Mesendoderm (in vitro differentiated cells): ENCODE results near the gene USP48.
"Not testable (repeated sequence)": the region's sequence is repeated elsewhere in the genome, so short reads cannot be mapped to it uniquely, and the experiment has no call there.

ENCODE experiments used
- DNase-seq: peaks from one replicate; pipeline ENCODE4 v3.0.0; 2013
- H2AK5ac ChIP-seq: 2 replicates; pipeline ENCODE4 v1.6.1; 2013; ENCODE audit warnings: low read length, inconsistent platforms
- H2BK120ac ChIP-seq: 2 replicates; pipeline ENCODE4 v1.6.1; 2013; ENCODE audit warnings: low read depth, mild to moderate bottlenecking, low read length, moderate library complexity, mixed read lengths
- H2BK15ac ChIP-seq: replicated peaks from 2 replicates; pipeline ENCODE4 v1.6.1; 2013; ENCODE audit warnings: low read depth, mild to moderate bottlenecking, moderate library complexity
- H2BK5ac ChIP-seq: 2 replicates; pipeline ENCODE4 v1.6.1; 2013; ENCODE audit warnings: low read length, inconsistent platforms
- H3K18ac ChIP-seq: 2 replicates; pipeline ENCODE4 v1.6.1; 2013; ENCODE audit warnings: mild to moderate bottlenecking, low read length, mixed read lengths
- H3K23ac ChIP-seq: one replicate; pipeline ENCODE4 v1.6.1; 2013; ENCODE audit warnings: low read length
- H3K27ac ChIP-seq: 2 replicates; pipeline ENCODE4 v1.5.1; 2013; ENCODE audit warnings: low read depth, mild to moderate bottlenecking, inconsistent platforms, low read length, moderate library complexity
- H3K27me3 ChIP-seq: 2 replicates; pipeline ENCODE4 v1.6.1; 2013; ENCODE audit warnings: low read length, control low read depth, mild to moderate bottlenecking, inconsistent platforms; ENCODE audit not compliant: insufficient read depth, poor library complexity
- H3K36me3 ChIP-seq: 2 replicates; pipeline ENCODE4 v1.6.1; 2013; ENCODE audit warnings: low read length, inconsistent platforms; ENCODE audit not compliant: control insufficient read depth, insufficient read depth
- H3K4ac ChIP-seq: one replicate; pipeline ENCODE4 v1.6.1; 2013; ENCODE audit warnings: low read depth, mild to moderate bottlenecking, low read length, moderate library complexity
- H3K4me1 ChIP-seq: 2 replicates; pipeline ENCODE4 v1.6.1; 2013; ENCODE audit warnings: low read depth, low read length, inconsistent platforms; ENCODE audit not compliant: control insufficient read depth
- H3K4me2 ChIP-seq: 2 replicates; pipeline ENCODE4 v1.6.1; 2013; ENCODE audit warnings: low read length
- H3K4me3 ChIP-seq: 2 replicates; pipeline ENCODE4 v1.5.1; 2013; ENCODE audit warnings: mild to moderate bottlenecking, low read length
- H3K56ac ChIP-seq: one replicate; pipeline ENCODE4 v1.6.1; 2013; ENCODE audit warnings: low read length
- H3K79me1 ChIP-seq: 2 replicates; pipeline ENCODE4 v1.6.1; 2013; ENCODE audit warnings: low read length, inconsistent platforms
- H3K79me2 ChIP-seq: 2 replicates; pipeline ENCODE4 v1.6.1; 2013; ENCODE audit warnings: mild to moderate bottlenecking, low read length; ENCODE audit not compliant: control insufficient read depth, insufficient read depth
- H3K9ac ChIP-seq: 2 replicates; pipeline ENCODE4 v1.6.1; 2013; ENCODE audit warnings: low read length, inconsistent platforms
- H4K5ac ChIP-seq: one replicate; pipeline ENCODE4 v1.6.1; 2013; ENCODE audit warnings: low read length
- H4K8ac ChIP-seq: one replicate; pipeline ENCODE4 v1.6.1; 2013; ENCODE audit warnings: low read depth, mild to moderate bottlenecking, control low read depth, low read length, moderate library complexity
- WGBS: extraction: QIAGEN DNeasy Blood & Tissue Kit; methylation state at CpG from one replicate; pipeline ENCODE4 v1.1.7; 2013; ENCODE audit warnings: low lambda C conversion rate, missing lambda C conversion rate; ENCODE audit not compliant: insufficient coverage; ENCODE audit errors: extremely low coverage; 5-methylcytosine and 5-hydroxymethylcytosine counted together

The USP48 gene

DNA sequence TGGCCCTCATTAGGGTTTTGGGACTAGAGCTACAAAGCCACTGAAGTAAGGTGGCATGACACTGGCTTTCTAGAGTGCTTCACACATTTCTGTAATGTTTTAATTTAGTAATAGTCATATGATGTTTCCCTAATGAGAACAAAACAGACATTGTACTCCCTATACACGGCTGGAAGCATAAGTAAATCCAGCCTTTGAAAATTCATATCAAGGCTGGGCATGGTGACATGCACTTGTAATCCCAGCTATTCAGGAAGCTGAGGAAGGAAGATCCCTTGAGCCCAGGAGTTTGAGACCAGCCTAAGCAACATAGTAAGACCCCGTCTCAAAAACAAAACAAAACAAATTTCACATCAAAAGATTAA is 7.4 kb downstream of the USP48 start:
- Histone ChIP-seq H3K9ac (no peak overlapping the region), H3K23ac (no peak overlapping the region), H3K4ac (no peak overlapping the region), H2AK5ac (no peak overlapping the region), H4K8ac (no peak overlapping the region), H3K4me1 (no peaks in the 10 kb centered on the region), H3K4me2 (no peak overlapping the region), H3K27ac (no peak overlapping the region), H3K56ac (no peak overlapping the region), H2BK15ac (no peak overlapping the region), H3K18ac (no peak overlapping the region), H2BK120ac (no peak overlapping the region), H3K79me2 (peaks cover 71% of the 10 kb centered on the region), H3K79me1 (peaks cover 8% of the 10 kb centered on the region), H3K27me3 (no peaks in the 10 kb centered on the region), H4K5ac (no peak overlapping the region), H2BK5ac (no peak overlapping the region), H3K4me3 (no peak overlapping the region), H3K36me3 (no peaks in the 10 kb centered on the region)
- WGBS = no CpG with 5 or more reads among the region's 2 CpGs
- no peak for DNase-seq

DNA sequence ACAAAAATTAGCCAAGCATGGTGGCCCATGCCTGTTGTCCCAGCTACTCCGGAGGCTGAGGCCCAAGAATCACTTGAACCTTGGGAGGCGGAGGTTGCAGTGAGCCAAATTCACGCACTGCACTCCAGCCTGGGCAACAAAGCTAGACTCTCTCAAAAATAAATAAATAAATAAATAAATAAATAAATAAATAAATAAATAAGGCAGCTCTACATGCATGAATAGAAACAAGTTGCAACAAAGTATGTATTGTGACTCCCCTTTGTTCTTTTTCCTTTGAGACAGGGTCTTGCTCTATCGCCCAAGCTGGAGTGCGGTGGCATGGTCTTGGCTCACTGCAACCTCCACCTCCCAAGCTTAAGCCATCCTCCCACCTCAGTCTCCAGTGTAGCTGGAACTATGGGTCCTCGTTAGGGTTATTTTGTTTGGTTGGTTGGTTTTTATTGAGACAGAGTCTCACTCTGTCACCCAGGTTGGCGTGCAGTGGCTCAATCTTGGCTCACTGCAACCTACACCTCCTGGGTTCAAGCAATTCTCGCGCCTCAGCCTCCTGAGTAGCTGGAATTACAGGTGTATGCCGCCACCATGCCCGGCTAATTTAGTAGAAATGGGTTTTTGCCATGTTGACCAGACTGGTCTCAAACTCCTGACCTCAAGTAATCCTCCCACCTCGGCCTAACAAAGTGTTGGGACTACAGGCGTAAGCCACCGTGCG is 8.0 kb downstream of the USP48 start:
- no peak overlapping the region for H4K5ac ChIP-seq
- H3K18ac ChIP-seq = no peak overlapping the region
- no peaks in the 10 kb centered on the region for H3K4me1 ChIP-seq
- no peak overlapping the region for H3K4me2 ChIP-seq
- H3K27me3 ChIP-seq = no peaks in the 10 kb centered on the region
- no CpG with 5 or more reads among the region's 15 CpGs for WGBS
- H3K79me1 ChIP-seq = peaks cover 8% of the 10 kb centered on the region
- no peak overlapping the region for H2BK15ac ChIP-seq
- H3K27ac ChIP-seq = no peak overlapping the region
- H3K9ac ChIP-seq = no peak overlapping the region
- no peak overlapping the region for H3K56ac ChIP-seq
- no peak overlapping the region for H3K4me3 ChIP-seq
- no peaks in the 10 kb centered on the region for H3K36me3 ChIP-seq
- no peak overlapping the region for H3K23ac ChIP-seq
- H2BK120ac ChIP-seq = no peak overlapping the region
- H4K8ac ChIP-seq = no peak overlapping the region
- no peak for DNase-seq
- no peak overlapping the region for H2AK5ac ChIP-seq
- no peak overlapping the region for H2BK5ac ChIP-seq
- H3K4ac ChIP-seq = no peak overlapping the region
- H3K79me2 ChIP-seq = peaks cover 67% of the 10 kb centered on the region

DNA sequence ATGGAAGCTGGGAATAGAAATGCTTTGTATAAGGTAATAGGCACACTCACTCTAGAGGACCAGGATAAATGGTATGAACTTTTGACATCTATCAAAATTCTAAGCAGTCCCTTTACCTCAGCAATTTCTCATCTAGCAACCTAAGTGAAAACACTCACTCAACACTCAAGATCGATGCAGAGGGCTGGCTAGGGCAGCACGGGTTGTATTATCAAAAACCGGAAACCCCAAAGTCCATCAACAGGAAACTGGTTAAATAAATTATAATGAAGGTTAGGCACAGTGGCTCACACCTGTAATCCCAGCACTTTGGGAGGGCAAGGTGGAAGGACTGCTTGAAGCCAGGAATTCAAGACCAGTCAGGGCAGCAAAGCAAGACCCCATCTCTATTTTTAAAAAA is 9.4 kb downstream of the USP48 start:
- Histone ChIP-seq H3K23ac (no peak overlapping the region), H3K36me3 (no peaks in the 10 kb centered on the region), H3K4me2 (no peak overlapping the region), H2BK15ac (no peak overlapping the region), H4K8ac (no peak overlapping the region), H2BK120ac (no peak overlapping the region), H2BK5ac (no peak overlapping the region), H3K4me1 (no peaks in the 10 kb centered on the region), H3K27ac (no peak overlapping the region), H3K18ac (no peak overlapping the region), H3K56ac (no peak overlapping the region), H3K4ac (no peak overlapping the region), H3K9ac (no peak overlapping the region), H4K5ac (no peak overlapping the region), H2AK5ac (no peak overlapping the region), H3K79me2 (peaks cover 61% of the 10 kb centered on the region), H3K27me3 (no peaks in the 10 kb centered on the region), H3K79me1 (peaks cover 11% of the 10 kb centered on the region), H3K4me3 (no peak overlapping the region)
- WGBS = no CpG with 5 or more reads among the region's 3 CpGs
- no peak for DNase-seq

DNA sequence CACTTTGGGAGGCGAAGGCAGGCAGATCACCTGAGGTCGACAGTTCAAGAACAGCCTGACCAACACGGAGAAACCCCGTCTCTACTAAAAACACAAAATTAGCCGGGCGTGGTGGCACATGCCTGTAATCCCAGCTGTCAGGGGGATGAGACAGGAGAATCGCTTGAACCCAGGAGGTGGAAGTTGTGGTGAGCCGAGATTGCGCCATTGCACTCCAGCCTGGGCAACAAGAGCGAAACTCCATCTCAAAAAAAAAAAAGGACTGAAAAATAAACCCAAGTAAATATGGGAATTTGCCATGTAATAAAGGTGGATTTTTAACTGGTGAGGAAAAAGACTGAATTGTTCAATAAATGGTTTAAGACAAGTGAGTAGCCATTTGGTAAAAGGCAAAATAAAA is 11.3 kb downstream of the USP48 start:
- no CpG with 5 or more reads among the region's 10 CpGs for WGBS
- not testable (repeated sequence) for H3K23ac ChIP-seq, H3K36me3 ChIP-seq

DNA sequence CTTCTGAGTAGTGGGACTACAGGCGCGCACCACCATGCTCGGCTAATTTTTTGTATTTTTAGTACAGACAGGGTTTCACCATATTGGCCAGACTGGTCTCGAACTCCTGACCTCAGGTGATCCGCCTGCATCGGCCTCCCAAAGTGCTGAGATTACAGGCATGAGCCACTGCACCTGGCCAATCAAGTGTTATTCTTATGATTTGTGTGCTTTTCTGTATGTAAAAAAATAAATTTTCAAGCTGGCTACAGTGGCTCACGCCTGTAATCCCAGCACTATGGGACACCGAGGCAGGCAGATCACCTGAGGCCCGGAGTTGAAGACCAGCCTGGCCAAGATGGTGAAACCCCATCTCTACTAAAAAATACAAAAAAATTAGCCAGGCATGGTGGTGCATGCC is 12.3 kb downstream of the USP48 start:
- H3K4me3 ChIP-seq, H2BK15ac ChIP-seq, H3K56ac ChIP-seq, DNase-seq, H3K4me2 ChIP-seq, H3K79me1 ChIP-seq, H2AK5ac ChIP-seq, H3K9ac ChIP-seq, H4K8ac ChIP-seq, H3K36me3 ChIP-seq, H3K4me1 ChIP-seq, H3K18ac ChIP-seq, H2BK120ac ChIP-seq, H3K27ac ChIP-seq, H4K5ac ChIP-seq, H3K4ac ChIP-seq, H3K23ac ChIP-seq, H2BK5ac ChIP-seq, H3K27me3 ChIP-seq: not testable (repeated sequence)
- WGBS = no CpG with 5 or more reads among the region's 9 CpGs
- H3K79me2 ChIP-seq = peaks cover 58% of the 10 kb centered on the region

More for the DNA sequence above, 11.3 kb downstream of the USP48 start:
- DNase-seq, H3K18ac ChIP-seq, H2BK15ac ChIP-seq, H3K4me1 ChIP-seq, H3K79me1 ChIP-seq, H3K4me3 ChIP-seq, H2BK5ac ChIP-seq, H2BK120ac ChIP-seq, H3K27me3 ChIP-seq, H4K8ac ChIP-seq, H2AK5ac ChIP-seq, H3K56ac ChIP-seq, H3K4ac ChIP-seq, H3K4me2 ChIP-seq, H4K5ac ChIP-seq, H3K27ac ChIP-seq, H3K9ac ChIP-seq: not testable (repeated sequence)
- peaks cover 57% of the 10 kb centered on the region for H3K79me2 ChIP-seq

DNA sequence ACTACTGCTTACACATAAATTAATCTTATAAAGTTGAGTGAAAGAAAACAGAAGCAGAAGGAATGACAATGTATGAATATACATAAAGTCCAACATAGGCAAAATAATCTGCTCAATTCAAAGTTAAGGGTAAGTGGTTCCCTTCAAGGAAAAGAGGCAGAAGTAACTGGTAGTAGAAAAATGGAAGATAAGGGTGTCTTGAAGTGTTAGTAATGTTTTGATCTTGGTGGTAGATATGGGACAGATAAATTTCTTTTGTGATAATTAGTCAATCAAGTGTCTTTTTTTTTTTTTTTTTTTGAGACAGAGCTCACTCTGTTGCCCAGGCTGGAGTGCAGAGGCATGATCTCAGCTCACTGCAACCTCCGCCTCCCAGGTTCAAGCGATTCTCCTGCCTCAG is 12.7 kb downstream of the USP48 start:
- Histone ChIP-seq H2BK120ac (no peak overlapping the region), H3K23ac (no peak overlapping the region), H3K4me2 (no peak overlapping the region), H3K79me2 (peaks cover 56% of the 10 kb centered on the region), H3K56ac (no peak overlapping the region), H3K79me1 (peaks cover 7% of the 10 kb centered on the region), H4K8ac (no peak overlapping the region), H3K4me3 (no peak overlapping the region), H3K18ac (no peak overlapping the region), H4K5ac (no peak overlapping the region), H3K9ac (no peak overlapping the region), H2AK5ac (no peak overlapping the region), H3K27ac (no peak overlapping the region), H2BK5ac (no peak overlapping the region), H3K27me3 (no peaks in the 10 kb centered on the region), H3K36me3 (no peaks in the 10 kb centered on the region), H3K4me1 (peaks cover 2% of the 10 kb centered on the region), H3K4ac (no peak overlapping the region), H2BK15ac (no peak overlapping the region)
- WGBS = no CpG with 5 or more reads among the region's 2 CpGs
- DNase-seq = no peak
